Measurements from ENCODE around the gene TRIP13.

DNA sequence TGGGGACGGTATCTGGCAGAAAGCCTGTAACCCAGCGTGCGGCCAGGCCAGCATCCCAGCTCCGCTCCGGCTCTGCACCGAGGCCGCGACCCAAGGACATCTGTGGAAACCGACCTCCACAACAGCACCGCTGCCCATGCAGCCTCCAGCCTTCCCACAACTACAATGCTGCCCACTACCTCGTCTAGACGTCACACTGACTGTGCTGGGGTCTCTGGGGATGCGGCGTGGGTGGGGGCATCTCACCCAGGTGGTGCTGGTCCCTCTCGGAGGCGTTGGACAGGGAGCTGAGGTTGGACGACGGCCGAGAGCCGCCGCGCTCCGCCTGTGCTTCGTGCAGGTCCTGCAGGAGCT lies 27.5 kb upstream of the TRIP13 start:
- no peak for TF ChIP-seq POLR2A (IDR thresholded peaks at IDR 0.05)
- TF ChIP-seq, protein P1, sequence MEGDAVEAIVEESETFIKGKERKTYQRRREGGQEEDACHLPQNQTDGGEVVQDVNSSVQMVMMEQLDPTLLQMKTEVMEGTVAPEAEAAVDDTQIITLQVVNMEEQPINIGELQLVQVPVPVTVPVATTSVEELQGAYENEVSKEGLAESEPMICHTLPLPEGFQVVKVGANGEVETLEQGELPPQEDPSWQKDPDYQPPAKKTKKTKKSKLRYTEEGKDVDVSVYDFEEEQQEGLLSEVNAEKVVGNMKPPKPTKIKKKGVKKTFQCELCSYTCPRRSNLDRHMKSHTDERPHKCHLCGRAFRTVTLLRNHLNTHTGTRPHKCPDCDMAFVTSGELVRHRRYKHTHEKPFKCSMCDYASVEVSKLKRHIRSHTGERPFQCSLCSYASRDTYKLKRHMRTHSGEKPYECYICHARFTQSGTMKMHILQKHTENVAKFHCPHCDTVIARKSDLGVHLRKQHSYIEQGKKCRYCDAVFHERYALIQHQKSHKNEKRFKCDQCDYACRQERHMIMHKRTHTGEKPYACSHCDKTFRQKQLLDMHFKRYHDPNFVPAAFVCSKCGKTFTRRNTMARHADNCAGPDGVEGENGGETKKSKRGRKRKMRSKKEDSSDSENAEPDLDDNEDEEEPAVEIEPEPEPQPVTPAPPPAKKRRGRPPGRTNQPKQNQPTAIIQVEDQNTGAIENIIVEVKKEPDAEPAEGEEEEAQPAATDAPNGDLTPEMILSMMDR (IDR thresholded peaks at IDR 0.05) = no peak

All from lower leg skin (tissue), 3 donors.